Tongue (tissue), 2 donors: ENCODE data around the gene ITPK1. TPM values are rescaled to one million over a fixed set of nuclear protein-coding genes. Genes with fewer than 3 reads are reported as not detected.
A peak's percentile ranks its signal among the peaks of the same experiment; 100 is the strongest.

Experiments used
- DNase-seq: peaks from one replicate; pipeline ENCODE4 v3.0.0-alpha.2; 2015
- total RNA-seq: library from RNA; depleted of rRNA; stranded (reverse); fragments of >200 nt; gene quantifications from one replicate; pipeline ENCODE4 v1.2.3, GENCODE V29; 2014

The ITPK1 gene
- total RNA-seq, 1 donor from 2014 or later, result 15.6 TPM

DNA sequence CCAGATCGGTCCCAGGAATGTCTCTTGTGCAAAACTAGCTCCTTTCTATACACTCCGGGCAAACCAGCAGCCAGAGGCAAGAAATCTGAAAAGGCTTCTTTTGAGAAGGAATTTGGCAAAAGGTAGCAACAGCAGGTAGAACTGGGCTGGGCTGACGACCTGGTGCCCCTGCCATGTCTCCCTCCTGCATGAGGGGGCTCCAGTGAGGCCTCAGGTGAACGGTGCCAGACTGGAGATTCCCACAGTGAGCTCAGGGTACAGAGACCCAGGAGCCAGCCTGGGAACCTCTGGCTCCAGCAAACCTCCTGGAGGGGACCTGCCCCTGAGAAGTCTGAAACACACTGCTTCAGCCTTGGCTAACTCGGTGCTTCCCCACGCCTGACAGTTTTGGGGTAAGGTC is 10.8 kb downstream of the ITPK1 start:
- no peak for DNase-seq

DNA sequence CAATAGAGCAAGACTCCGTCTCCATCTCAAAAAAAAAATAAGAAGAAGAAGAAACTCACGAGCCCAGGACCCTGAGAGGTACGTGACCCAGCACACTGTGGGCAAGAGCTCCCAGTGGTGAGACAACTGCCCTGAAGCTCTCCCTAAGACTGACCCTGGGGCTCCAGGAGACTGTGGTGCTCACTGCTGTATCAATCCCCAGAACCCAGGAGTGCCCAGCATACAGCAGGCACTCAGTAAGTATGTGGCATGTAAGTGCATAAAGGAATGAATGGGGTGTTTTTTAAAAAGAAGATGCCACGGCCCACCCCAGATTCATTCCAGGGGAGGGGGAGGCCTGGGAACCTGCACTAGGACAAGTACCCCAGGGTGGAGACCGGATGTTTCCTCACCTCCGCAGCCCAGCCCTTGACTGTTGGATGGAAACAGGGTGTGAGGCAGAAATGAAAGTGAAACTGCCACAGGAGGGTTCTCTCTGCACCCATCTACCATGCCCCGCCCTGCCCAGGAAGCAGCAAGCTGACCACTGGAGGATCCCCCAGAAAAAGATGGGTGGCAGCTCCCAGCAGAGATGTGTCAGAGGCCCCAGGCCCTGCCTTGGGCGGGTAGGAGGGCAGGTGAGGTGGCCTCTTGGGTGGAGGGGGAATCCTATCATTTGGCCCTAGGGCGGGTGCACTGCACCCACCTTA is 12.2 kb downstream of the ITPK1 start:
- DNase-seq, result no peak

DNA sequence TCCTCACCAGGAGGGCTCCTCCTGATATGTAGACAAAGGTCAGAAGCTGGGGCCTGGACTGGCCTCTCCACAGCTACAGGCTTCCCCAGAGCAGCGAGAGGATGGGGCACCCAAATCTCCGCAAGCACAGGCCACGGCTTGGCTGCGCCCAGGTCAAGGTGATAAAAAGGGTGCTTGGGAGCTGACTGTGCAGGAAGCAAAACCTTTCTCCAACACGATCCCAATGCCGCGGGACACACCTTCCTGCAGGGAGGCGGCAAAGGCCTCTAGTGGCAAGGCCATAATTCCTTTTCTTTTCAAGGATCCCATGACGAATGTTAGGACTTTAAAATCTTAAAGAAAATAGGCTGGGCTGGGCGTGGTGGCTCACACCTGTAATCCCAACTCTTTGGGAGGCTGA is 13.6 kb downstream of the ITPK1 start:
- no peak for DNase-seq

DNA sequence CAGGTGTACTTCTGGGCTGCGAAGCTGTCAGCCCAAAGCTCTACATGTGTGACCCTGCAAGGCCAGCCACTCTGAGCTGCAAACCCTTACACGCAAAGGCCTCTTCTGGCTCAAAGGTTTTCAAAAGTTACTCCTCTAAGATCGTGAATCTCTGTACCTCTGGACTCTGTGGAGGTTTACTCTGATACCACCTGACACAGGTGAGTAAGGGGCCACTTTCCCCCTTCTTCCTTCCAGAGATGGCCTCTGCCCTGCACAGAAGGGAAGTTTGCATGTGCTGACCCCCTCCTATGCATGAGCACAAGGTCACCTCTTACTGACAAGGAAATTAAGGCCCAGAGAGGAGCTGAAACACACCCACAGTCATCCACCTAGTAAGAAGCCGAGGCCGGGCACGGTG is 14.5 kb downstream of the ITPK1 start:
- no peak for DNase-seq

DNA sequence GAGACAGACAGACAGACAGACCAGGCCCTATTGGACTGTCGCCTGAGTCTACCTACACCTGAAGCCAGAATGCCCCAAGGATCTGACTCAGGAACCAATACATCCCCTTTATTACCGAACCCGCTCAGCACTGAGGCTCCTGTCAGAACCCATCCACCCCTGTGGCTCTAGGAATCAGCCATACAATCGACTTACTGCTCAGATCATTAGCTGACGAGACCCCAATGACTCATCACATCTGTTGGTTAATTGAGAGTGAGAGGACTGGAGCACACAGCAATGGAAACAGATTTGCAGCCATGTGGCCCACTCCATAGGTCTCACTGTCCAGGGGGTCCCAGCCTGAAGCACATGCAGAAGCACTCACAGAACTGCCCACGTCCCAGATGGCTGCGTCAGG is 15.2 kb downstream of the ITPK1 start:
- DNase-seq, result no peak

DNA sequence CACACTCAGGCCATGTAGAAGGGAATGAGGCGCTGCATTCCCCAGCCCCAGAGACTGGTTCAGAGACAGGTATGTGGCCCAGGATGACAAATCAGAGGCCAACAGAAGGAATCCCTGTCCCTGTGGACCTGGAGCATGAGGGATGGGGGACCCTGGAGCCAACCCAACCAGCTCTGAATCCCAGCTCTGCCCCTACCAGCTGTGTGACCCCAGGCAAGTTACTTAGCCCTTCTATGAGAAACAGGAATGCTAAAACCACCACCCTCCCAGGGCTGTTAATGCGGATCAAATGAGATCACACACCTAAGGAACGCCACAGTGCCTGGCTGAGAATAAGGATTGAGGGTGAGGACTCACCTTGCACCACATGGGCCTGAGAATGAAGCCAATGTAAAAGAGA is 15.6 kb downstream of the ITPK1 start:
- no peak for DNase-seq

DNA sequence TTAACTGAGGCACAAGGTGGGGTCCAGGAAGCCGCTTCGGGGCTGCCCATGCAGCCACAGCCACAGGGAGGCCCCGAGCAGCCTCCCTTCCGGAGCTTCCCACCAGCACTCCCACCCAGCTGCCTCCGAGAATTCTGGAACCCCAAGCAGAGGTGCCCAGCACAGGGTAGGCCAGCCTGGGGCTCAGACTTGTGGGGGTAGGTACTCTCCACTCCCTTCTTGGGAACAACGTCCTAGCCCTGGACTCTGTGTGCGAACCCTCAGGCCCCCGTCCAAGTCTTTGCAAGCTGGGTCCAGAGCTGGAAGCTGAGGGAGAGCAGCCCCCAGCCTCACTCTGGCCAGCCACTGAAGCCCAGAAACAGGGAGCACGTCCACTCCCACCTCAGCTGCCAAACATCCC is 16.1 kb downstream of the ITPK1 start:
- DNase-seq, result no peak

DNA sequence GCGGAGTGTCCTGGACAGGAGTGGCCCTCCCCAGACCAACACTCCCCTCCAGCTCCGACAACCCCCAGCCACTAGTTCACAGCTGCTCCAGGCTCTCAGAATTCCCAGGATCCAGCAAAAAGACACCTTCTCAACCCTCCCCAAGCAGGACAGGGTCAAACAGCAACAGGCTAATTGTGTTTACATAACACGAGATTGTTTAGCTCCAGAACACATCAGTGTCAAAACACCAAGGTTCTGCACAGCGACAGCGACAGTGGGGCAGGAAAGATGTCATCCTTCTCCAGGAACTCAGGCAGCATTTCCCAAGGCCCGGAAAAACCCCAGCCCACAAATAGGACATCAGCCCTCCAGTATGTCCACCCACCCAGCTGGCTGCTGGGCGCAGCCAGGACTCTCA is 16.5 kb downstream of the ITPK1 start:
- DNase-seq, result no peak

DNA sequence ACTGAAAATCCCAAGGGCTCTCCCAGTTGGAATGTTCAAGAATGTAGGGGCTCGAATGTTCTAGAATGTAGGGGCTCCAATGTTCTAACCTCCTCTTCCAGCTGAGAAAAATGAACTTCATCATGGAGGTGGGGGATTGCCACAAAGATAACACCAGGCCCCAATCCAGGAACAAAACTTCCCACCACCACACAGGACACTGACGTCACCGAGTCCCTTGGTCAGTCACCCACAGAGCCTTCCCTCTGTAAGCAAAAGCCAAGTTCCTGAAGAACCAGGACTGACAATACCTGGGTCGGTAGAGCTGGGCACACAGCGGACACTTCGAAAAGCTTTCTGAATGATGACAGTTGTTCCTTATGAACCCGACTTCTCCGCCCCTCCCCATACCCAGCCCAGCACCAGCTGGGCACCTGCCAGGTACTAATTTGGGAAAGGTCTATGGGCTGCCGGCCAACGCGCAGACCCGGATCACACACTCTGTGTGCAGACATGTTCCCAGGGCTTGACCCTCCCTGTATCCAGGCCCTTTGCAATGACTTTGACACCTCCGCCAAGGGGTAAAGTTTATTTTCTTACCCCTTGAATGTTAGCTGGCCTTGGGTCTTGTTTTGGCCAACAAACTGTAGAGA is 18.9 kb downstream of the ITPK1 start:
- peak; percentile 31 for DNase-seq

DNA sequence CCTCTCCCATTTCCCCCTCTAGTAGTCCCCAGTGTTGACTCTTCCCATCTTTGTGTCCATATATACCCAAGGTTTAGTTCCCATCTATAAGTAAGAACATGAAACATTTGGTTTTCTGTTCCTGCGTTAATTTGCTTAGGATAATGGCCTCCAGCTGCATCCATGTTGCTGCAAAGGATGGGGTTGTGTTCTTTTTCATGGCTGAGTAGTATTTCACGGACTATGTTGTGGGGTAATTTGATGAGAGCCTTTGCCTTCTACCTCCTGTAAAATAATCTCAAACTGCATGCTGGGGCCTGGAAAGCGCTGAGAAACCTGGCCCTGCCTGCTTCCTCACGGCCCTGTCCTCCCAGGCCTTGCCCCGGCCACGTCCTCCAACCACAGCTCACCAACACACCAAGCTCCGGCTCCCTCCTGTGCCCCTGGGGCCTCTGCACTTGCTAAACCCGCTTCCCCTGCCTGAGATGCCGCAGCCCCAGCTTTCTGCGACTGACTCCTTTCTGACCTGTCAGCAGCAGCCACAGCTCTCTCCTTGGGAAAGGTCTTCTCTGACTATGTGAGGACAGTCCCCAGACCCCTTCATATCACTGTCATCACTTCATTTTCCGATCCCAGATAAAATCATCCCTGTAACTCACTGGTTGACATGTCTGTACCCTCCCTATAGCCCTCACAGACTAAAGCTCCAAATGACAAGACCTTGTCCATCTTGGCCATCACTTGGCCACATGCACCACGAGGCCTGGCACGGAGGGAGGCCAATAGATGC is 19.8 kb downstream of the ITPK1 start:
- DNase-seq, result no peak

DNA sequence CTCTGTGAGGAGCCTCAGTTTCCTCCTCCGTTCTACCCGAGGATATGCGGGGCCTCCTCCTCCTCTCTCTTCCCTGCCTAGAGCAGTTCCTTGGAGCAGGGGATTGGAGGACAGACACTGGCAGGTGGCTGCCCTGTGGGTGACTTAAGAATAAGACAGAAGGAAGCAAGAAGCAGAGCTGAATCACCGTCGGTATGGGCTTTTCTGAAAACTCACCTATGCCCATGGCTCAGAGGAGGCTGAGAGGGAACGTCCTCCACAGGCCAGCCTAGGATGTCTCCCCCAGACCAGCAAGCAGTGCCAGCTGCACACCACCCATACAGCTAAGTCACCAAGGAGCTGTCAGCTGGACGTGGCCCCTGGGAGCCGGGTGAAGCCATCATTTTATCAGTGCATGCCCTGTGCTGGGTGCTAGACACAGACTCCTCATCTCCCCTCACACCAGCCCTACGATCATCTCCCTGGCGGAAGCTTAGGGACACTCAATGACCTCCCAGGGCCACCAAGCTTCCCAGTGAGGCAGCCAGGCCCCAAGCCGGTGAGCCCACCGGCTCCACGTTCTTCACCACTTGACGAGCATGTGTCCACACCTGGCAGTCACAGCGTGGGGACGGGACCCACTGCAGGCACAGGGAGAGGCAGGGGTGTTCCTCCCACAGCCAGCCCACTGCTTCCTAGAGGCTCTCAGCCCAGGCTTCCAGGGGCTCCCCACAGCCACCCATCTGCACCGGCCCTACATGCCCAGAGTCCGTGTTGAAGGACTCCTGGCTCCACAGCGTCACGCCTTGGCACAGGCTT is 21.4 kb downstream of the ITPK1 start:
- no peak for DNase-seq

DNA sequence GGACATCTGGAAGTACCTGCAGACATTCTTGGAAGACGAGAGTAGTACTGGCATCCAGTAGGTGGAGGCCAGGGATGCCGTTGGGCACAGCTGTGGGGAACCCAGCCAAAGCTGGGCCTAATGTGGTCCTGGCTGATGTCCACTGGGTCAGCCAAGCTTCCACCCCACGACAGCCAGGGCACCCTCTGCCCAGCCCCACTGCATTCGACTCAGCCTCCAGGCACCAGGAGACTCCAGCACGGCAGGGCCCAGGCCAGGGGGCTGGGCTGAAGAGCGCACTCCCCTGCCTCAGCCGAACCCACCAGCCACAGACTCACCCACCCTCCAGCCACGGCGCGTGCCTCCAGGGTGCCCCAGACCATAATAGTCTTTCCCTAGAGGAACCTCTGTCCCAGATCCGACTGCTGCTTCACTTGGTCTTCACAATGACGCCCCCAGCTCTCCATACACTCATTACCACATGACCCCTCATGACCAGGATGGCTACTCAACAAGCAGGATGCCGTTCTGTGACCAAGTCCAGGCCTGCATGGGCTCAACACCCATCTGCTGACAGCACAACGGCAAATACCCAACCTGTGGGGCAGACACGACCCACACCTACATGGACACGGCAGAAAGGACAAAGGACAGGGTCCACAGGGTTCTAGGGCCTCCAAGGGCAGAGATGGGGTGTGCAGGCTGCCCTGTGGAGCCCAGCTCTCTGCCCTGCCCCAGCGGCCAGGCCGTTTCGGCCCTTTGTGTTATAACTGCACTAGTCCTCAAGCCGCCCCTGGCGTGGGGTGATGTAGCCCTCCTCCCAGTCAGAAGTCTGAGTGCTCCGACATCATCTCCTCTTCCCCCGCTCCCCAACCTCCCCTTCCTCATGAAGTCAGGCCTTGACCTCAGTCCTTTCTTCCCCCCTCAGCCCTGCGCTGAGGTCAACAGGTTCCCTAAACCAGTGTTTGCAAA is 22.8 kb downstream of the ITPK1 start:
- no peak for DNase-seq

DNA sequence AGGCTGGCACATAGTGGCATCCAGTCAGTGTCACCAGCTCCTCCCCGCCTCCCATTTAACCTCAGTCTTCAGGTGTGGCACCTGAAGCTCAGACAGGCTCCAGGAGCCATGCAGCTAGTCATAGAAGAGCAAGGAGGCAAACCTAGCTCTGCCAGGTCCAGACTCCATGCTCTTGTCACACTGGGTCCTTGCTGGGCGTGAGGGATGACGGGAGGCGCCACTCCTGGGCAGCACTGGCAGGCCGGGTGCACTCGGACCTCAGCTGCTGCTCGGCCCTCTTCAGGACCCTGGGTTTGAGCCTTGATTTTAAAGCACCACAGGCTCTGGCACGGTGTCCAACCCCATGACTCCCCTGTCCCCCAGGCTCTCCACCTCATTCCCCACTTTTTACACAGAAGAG is 24.1 kb downstream of the ITPK1 start:
- no peak for DNase-seq

DNA sequence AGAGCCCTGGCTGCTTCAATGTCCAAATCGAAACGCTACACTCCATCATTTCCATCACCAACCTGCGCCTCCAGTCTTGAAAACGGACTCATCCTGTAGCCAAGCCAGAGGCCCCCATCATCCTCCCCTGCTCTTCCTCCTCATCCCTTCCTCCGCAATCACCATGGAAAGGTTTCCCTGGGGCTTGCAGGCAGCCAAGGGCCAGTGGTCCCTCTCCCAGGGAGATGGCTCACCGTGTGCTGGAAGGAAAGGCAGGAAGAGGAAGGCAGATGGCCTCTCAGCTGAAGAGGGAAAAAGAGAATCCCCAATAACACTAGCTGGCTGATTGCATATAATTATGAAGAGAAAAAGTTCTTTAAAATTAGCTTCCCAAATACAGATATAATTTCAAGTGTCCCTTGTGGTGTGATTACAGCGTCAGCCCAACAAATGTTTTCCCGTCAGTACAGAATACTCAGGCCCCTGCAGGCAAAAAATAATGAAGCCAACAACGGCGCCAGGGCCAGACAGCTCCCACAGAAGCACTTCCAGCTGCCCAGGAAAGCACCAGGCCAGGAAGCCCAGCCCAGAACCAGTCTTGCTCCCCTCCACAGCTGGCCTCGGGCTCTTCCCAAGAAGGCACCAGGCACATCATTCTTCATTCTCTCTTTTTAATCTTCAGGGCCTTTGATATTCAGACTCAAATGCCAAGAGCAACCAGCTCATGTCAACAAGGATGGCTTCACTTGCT is 24.7 kb downstream of the ITPK1 start:
- peak; percentile 85 for DNase-seq

DNA sequence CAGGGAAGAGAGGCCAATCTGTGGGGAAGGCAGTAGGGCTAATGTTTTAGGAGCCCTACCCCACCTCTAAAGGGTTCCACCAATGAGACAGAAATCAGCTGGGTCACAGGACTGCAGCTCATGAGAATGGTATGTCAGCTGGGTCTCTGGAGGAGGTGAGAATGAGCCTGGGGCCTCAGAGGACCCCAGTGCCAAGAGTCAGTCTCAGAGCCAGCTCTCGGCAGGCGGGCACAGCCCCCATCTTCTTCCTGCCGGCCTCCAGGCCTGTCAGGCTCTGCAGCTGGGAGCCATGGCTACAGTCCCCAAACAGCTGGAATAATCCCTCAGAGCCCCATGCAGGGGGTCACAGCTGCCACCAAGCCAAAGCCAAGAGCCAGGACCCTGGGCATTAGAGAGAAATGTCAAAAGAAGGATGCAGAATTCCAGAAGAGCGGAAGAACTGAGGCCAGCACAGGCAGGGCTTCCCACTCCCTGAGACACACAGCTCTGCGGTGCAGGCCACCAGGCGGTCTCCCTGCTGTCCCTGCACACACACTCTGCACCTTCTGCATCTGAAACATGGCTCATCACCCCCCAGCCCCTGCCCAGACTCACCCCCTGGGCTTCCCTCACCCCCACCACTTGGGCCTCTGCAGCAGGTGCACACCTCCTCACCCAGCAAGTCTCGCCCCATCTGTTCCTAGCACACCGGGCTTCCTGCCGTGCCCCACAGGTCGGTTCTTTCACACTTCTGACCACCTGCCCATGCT is 26.0 kb downstream of the ITPK1 start:
- peak; percentile 77 for DNase-seq

DNA sequence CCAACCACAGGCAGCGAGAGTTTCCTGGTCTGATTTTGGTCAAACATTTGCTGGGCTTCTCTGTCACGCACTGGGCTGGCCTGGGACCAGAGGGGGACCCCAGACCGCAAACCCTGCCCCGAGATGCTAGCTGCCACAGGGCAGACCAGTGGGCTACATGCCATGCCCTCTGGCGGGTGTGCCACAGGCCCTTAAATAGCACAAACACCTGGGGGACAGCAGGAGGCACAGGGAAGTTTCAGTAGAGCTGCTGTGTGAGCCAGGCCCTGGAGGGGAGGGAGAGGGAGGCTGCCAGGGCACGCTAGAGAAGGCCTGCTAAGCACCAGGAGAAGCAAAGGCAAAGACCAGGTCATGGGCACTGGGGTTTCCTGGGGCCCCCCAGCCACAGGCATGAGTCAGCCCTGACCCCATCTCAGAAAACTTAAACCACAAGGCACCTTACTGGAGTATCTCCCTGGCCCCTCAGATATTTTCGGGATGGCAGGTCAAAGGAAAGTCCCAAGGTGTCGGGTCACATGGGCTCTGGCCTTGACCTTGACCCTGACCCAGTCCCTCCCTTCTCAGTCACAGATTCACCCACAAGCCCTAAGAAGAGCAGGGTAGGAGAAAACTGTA is 29.2 kb downstream of the ITPK1 start:
- no peak for DNase-seq

DNA sequence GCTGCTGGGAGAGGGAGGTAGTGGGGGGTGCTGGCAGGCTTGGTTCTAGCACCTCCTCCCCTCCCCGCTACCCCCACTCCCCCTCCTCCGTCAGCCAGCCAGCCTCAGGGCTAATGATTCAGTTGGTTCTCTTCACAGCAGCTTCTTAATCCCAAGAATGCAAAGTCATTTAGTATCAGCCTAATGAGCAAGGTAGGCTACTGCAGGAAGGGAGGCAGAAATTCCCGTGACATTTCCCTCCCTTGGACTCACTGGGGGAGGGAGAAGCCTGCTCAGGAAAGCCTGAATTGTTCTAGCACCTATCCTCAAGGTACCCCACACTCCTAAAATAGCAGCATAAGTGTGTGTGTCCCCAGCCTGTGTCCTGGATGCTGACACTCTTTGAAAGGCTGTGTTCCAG is 29.8 kb downstream of the ITPK1 start:
- no peak for DNase-seq

DNA sequence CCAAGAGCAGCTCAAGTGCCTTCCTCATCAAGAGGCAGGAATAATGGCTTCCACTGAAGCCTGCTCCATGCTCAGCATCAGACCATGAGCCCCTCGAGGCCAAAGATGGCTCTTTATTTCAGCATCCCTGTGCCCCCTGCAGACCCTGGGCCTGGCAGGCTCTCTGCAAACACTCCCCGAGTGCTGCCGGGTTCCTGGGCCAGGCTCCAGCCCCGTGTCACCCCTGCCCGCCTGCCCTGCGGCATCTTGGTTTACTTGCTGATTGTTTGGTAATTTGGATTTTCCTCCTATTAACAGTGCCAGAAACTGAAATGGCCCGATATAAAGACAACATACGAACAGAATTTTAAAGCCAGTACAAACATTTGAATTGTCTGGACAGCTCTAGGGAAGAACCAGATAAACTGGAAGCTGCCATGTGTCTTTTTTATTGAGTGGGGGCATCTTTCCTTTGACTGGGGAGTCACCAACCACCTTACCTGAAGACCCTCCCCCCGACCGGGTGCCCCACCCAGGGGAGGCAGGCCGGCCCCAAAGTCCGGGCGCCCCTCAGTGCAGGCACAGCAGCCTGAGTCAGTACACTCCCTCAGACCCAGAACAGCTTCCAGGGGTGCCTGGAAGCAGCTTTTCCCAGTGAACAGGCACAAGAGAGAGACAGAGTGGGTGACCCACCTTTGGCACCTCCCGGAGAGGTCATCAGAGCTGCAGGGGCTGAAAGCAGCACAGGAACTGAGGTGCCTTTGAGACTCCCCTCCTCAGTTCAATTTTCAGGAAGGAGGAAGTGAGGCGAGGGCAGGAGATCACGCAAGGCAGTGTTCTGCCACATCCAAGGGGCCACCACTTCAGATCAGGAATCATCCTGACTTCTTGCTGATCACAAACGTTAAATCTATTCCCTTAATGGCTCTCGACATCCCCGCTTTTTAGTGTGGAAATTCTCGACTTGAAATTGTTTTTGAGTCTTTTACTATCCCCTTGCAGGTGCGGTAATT is 30.6 kb downstream of the ITPK1 start:
- no peak for DNase-seq
